K562 (cell line): ENCODE measurements around the gene CHST13. TPM values are rescaled to one million over a fixed set of nuclear protein-coding genes. Genes with fewer than 3 reads are reported as not detected.

ENCODE experiments used
- ATAC-seq: fragments of 200-7000 bp; cut with Tn5 transposase; 3 replicates; pipeline ENCODE4 v1.9.1; 2020; ENCODE audit warnings: moderate library complexity
- BruUV-seq: library from RNA; stranded (reverse); fragments of 400-500 nt; replicated peaks from 2 replicates; lab custom pipeline; 2021; lab: Mats Ljungman, UMichigan
- CTCF ChIA-PET: fragments of 300-600 bp; formaldehyde crosslinking; extraction: SDS; loops from one replicate; lab custom pipeline; 2021; ENCODE audit warnings: low intra/inter-chr PET ratio; lab: Yijun Ruan, JAX
- POLR2A ChIA-PET: fragments of 300-600, 350-650 bp; sonication (Branson Sonifier 250); formaldehyde crosslinking; extraction: SDS; loops from one replicate; lab custom pipeline; 2021; ENCODE audit warnings: antibody characterized with exemption, inconsistent platforms; lab: Yijun Ruan, JAX
- DNase-seq, 4 experiments: peaks; one replicate each; pipeline versions ENCODE4 v3.0.0 to v3.0.0-alpha.2; 2011 to 2018; ENCODE audit warnings: low spot score in 3 of 4, mixed read lengths in 3 of 4; ENCODE audit errors: extremely low read depth in 1 of 4
- FAIRE-seq: peaks from 2 replicates; lab custom pipeline; 2011; peaks lifted over from hg19 to GRCh38; lab: Jason Lieb, UNC
- H2AFZ ChIP-seq: 2 replicates; pipeline ENCODE4 v1.6.0; 2011; ENCODE audit warnings: low read depth, low read length, control low read depth, inconsistent platforms
- H3K27ac ChIP-seq: fragments of 200-600 bp; 3 replicates; pipeline ENCODE4 v1.8.0; 2011; ENCODE audit warnings: low read depth, mild to moderate bottlenecking, control low read depth, inconsistent platforms, low read length, moderate library complexity, mixed read lengths; ENCODE audit errors: extremely low read depth
- H3K27me3 ChIP-seq, 2 experiments: fragments of 300-600 bp in 1 of 2; 2 replicates in 1 of 2; 3 replicates in 1 of 2; pipeline versions ENCODE4 v1.6.0 to v1.8.0; 2011; ENCODE audit warnings: inconsistent platforms in 2 of 2, low read length in 2 of 2, mild to moderate bottlenecking in 1 of 2, mixed read lengths in 1 of 2, moderate library complexity in 1 of 2; ENCODE audit not compliant: control insufficient read depth in 2 of 2, insufficient read depth in 2 of 2
- H3K36me3 ChIP-seq: fragments of 300-600 bp; 3 replicates; pipeline ENCODE4 v1.8.0; 2011; ENCODE audit warnings: mild to moderate bottlenecking, low read length, inconsistent platforms; ENCODE audit not compliant: control insufficient read depth, insufficient read depth
- H3K4me1 ChIP-seq, 2 experiments: fragments of 200-600 bp in 1 of 2; replicated peaks in 1 of 2; 2 replicates in 1 of 2; 3 replicates in 1 of 2; pipeline versions ENCODE4 v1.5.1 to v1.8.0; 2011; ENCODE audit warnings: inconsistent platforms in 2 of 2, low read length in 2 of 2, mild to moderate bottlenecking in 1 of 2, mixed read lengths in 1 of 2, moderate library complexity in 1 of 2; ENCODE audit not compliant: control insufficient read depth in 2 of 2, insufficient read depth in 2 of 2
- H3K4me2 ChIP-seq: 2 replicates; pipeline ENCODE4 v1.6.1; 2011; ENCODE audit warnings: low read length, control low read depth, inconsistent platforms, mixed read lengths; ENCODE audit not compliant: insufficient read depth
- H3K4me3 ChIP-seq: fragments of 200-600 bp; sonication (generic), shearing (Covaris generic); 2 replicates; pipeline ENCODE4 v1.5.1; 2016; ENCODE audit warnings: control low read depth, inconsistent platforms
- H3K79me2 ChIP-seq: fragments of 200-600 bp; 3 replicates; pipeline ENCODE4 v1.8.0; 2011; ENCODE audit warnings: low read length, inconsistent platforms; ENCODE audit not compliant: control insufficient read depth, insufficient read depth
- H3K9ac ChIP-seq, 2 experiments: 2 replicates each; pipeline versions ENCODE4 v1.6.0 to v1.6.1; 2011; ENCODE audit warnings: low read depth in 2 of 2, low read length in 2 of 2, control low read depth in 1 of 2, inconsistent platforms in 1 of 2, mild to moderate bottlenecking in 1 of 2, mixed read lengths in 1 of 2; ENCODE audit not compliant: insufficient read depth in 1 of 2
- H3K9me1 ChIP-seq: one replicate; pipeline ENCODE4 v1.6.0; 2011; ENCODE audit warnings: inconsistent platforms, mild to moderate bottlenecking, low read length, moderate library complexity; ENCODE audit not compliant: control insufficient read depth, insufficient read depth
- H3K9me3 ChIP-seq: replicated peaks from 2 replicates; pipeline ENCODE4 v1.5.1; 2011; ENCODE audit warnings: low read depth, low read length, inconsistent platforms; ENCODE audit not compliant: control insufficient read depth, insufficient read depth
- H4K20me1 ChIP-seq: replicated peaks from 2 replicates; pipeline ENCODE4 v1.6.1; 2011; ENCODE audit warnings: low read length, inconsistent platforms, mixed read lengths; ENCODE audit not compliant: control insufficient read depth, insufficient read depth
- EGR1 ChIP-seq: fragments of 450-650 bp; conservative IDR thresholded peaks from 2 replicates; pipeline ENCODE4 v1.6.1; 2017; ENCODE audit warnings: mild to moderate bottlenecking
- GATAD2B ChIP-seq: fragments of 450-650 bp; IDR thresholded peaks from 2 replicates; pipeline ENCODE4 v1.6.1; 2017; ENCODE audit warnings: mild to moderate bottlenecking, borderline replicate concordance
- GTF2A2 ChIP-seq: IDR thresholded peaks from 2 replicates; pipeline ENCODE4 v1.6.1; 2016; ENCODE audit warnings: mild to moderate bottlenecking, missing genetic modification characterization, missing compliant biosample characterization
- SRF ChIP-seq, 2 experiments: fragments of 250-450, 450-650 bp in 1 of 2; sonication (Bioruptor Pico) in 1 of 2; sonication (generic) in 1 of 2; formaldehyde crosslinking; IDR thresholded peaks; 2 replicates each; pipeline versions ENCODE4 v1.5.0 to v1.5.1; 2020 to 2022; ENCODE audit warnings: mild to moderate bottlenecking in 1 of 2, missing genetic modification reagents in 1 of 2
- SRSF7 ChIP-seq: fragments of 200-400 bp; formaldehyde crosslinking; optimal IDR thresholded peaks from 2 replicates; pipeline ENCODE3; 2017; ENCODE audit warnings: mild to moderate bottlenecking, low read depth, low read length
- SRSF9 ChIP-seq: fragments of 200-400 bp; formaldehyde crosslinking; IDR thresholded peaks from 2 replicates; pipeline ENCODE4 v1.6.1; 2017; ENCODE audit warnings: low read depth, low read length, borderline replicate concordance
- ZBTB43 ChIP-seq: sonication (generic); formaldehyde crosslinking; IDR thresholded peaks from 2 replicates; pipeline ENCODE4 v1.8.0; 2023; ENCODE audit warnings: mild to moderate bottlenecking, missing genetic modification reagents
- WGBS: fragments of 100-300 bp; shearing (Covaris generic); methylation state at CpG from one replicate; pipeline ENCODE4 v1.1.6; 2016; ENCODE audit warnings: low coverage, mixed read lengths; ENCODE audit not compliant: insufficient coverage; ENCODE audit errors: missing lambda C conversion rate; 5-methylcytosine and 5-hydroxymethylcytosine counted together
- in situ Hi-C: fragments of 300-500 bp; cut with MboI; formaldehyde crosslinking; loops from 4 replicates; pipeline ENCODE4 v1.15.0; 2018; ENCODE audit warnings: inconsistent platforms, mixed read lengths
- intact Hi-C: fragments of 100-400 bp; cut with micrococcal nuclease; formaldehyde crosslinking; loops from 2 replicates; pipeline ENCODE4 v1.14.2; 2022
- polyA plus RNA-seq, 8 experiments: library from polyadenylated mRNA; depleted of rRNA in 4 of 8; stranded (reverse) in 5 of 8; unstranded in 3 of 8; fragments of >200 nt; fragmentation: Nextera tagmentation in 2 of 8; fragmentation: Illumina TruSeq in 1 of 8; extraction: Ambion mirVana in 2 of 8; extraction: Trizol in 1 of 8; gene quantifications; 2 replicates each; pipeline versions ENCODE4 v1.2.1 to v1.2.3, GENCODE V29; 2011 to 2014; ENCODE audit warnings: inconsistent platforms in 1 of 8, missing spikeins in 1 of 8
- total RNA-seq, 7 experiments: library from RNA; depleted of rRNA in 6 of 7; stranded (reverse); fragments of >200 nt in 6 of 7; fragmentation: Illumina TruSeq in 2 of 7; extraction: Trizol in 2 of 7; gene quantifications; 2 replicates each; pipeline versions ENCODE4 v1.2.1 to v1.2.3, GENCODE V29; 2011 to 2021; ENCODE audit warnings: low replicate concordance in 1 of 7

The CHST13 gene
- total and polyA plus RNA-seq, 9 of the 15 experiments (the other 6 are each of a cell fraction or from before 2014, with no cell fraction given), result not detected

DNA sequence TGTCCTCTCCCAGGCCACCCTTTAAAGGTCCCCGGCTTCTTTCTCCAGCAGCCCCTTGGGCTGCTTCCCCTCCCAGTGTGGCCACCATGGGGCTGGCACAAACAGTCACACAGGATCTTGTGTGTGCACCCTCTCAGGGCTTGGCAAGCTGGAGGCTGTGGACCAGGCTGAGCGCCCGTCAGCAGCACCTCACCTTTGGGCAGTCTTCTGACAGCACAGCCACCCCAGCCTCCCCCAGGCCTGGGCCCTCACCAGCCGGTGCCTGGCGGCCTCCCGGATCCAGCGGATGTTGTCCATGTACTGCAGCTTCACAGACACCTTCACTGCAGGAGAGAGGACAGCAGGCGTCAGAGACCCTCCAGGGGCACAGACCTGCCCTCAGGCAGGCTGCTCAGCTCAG is 28.2 kb upstream of the CHST13 start:
- ATAC-seq, result no peak
- Histone ChIP-seq H3K36me3 (no peaks in the 10 kb centered on the region), H4K20me1 (no peaks in the 10 kb centered on the region; the same call in 1 of the 2 replicates), H3K9me1 (no peaks in the 10 kb centered on the region), H2AFZ (no peak overlapping the region), H3K9me3 (no peaks in the 10 kb centered on the region), H3K27me3 (peaks cover 0 to 35% of the 10 kb centered on the region in 2 experiments; a peak in 3 of 5 replicates), H3K27ac (no peak overlapping the region), H3K4me3 (no peak overlapping the region), H3K4me2 (no peak overlapping the region), H3K4me1 (no peaks in the 10 kb centered on the region), H3K9ac (no peak overlapping the region), H3K79me2 (no peaks in the 10 kb centered on the region)
- no peak for FAIRE-seq
- in situ Hi-C loops (no loop called here), intact Hi-C loops (no loop called here)
- 6% methylated on average over 3 of the region's 8 CpGs for WGBS
- CTCF ChIA-PET, result no interaction called here
- POLR2A ChIA-PET, result interaction anchor here (0.7 kb wide), 1 partner anchor 969 kb away, joined by 3 read pairs; no protein-coding TSS in a partner anchor
- DNase-seq, result no peak
- no TSS peak for BruUV-seq
- TF ChIP-seq EGR1, result no peak
- TF ChIP-seq GTF2A2 (tag), result no peak
- no peak for TF ChIP-seq SRSF9
- no peak for TF ChIP-seq SRSF7
- TF ChIP-seq SRF (CRISPR knock-in tag; IDR thresholded peaks at IDR 0.05), result no peak
- no peak for TF ChIP-seq GATAD2B
- no peak for TF ChIP-seq ZBTB43 (CRISPR knock-in tag)
